Stimulated activated memory B cell treated with anti-CD40 and anti-IgM and Interleukin-4, amounts not matched to agents 10 μg/mL and 1 μg/mL and 100 μg/mL, for 72 hours (primary cell): ENCODE data around the gene PLA2G4C.

Experiments used
- ATAC-seq: fragments of 150-1000 bp; cut with Tn5 transposase; 2 replicates; pipeline ENCODE4 v1.10.0; 2021
- H3K27ac Mint-ChIP-seq: one replicate; pipeline ENCODE4 v1.8.0; 2022; ENCODE audit warnings: mild to moderate bottlenecking, mixed read lengths
- H3K27me3 Mint-ChIP-seq: one replicate; pipeline ENCODE4 v1.8.0; 2022; ENCODE audit warnings: mixed read lengths
- H3K36me3 Mint-ChIP-seq: one replicate; pipeline ENCODE4 v1.8.0; 2022; ENCODE audit warnings: mixed read lengths
- H3K4me1 Mint-ChIP-seq: one replicate; pipeline ENCODE4 v1.8.0; 2022; ENCODE audit warnings: mixed read lengths
- H3K4me3 Mint-ChIP-seq: one replicate; pipeline ENCODE4 v1.8.0; 2022; ENCODE audit warnings: mild to moderate bottlenecking, moderate library complexity, mixed read lengths
- H3K9me3 Mint-ChIP-seq: one replicate; pipeline ENCODE4 v1.8.0; 2022; ENCODE audit warnings: mixed read lengths

The PLA2G4C gene

DNA sequence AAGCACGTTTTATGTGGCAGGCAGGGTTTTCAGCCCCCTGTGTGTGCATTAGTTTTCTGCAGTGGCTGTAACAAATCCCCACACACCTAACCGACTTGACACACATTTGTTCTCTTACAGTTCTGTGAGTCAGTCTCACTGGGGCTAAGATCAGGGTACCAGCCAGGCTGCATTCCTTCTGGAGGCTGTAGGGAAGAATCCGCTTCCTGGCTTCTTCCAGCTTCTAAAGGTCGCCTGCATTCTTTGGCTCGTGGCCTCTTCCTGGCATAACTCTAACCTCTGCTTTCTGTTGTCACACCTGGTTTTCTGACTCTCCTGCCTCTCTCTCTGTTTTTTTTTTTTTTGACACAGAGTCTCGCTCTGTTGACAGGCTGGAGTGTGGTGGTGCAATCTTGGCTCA, 109.8 kb downstream of the PLA2G4C start:
- Mint-ChIP-seq H3K4me1 (no peaks in the 10 kb centered on the region), H3K4me3 (no peak overlapping the region), H3K9me3 (peaks cover 6% of the 10 kb centered on the region), H3K36me3 (no peaks in the 10 kb centered on the region), H3K27me3 (peaks cover 33% of the 10 kb centered on the region), H3K27ac (no peak overlapping the region)
- no peak for ATAC-seq

DNA sequence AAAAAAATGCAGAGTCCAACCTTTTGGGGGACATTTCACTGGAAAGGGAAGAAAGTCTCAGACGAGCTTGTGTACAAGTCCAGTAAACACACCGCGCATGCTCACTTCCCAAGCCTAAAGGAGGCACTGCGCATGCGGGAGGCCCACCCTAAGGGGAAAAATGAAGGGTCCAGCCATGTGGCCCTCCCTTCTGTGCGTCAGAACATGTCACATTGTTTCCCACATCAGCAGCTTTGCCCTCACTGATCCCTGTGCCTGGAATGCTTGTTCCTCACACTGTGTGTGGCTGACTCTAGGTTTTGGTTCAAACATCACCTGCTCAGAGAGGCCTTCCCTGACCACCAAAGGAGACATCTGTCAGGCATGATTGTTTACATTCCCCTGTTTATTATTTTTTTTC, 111.8 kb downstream of the PLA2G4C start:
- Mint-ChIP-seq H3K27me3 (peaks cover 32% of the 10 kb centered on the region), H3K4me1 (no peaks in the 10 kb centered on the region), H3K36me3 (no peaks in the 10 kb centered on the region), H3K9me3 (peaks cover 6% of the 10 kb centered on the region), H3K4me3 (no peak overlapping the region), H3K27ac (no peak overlapping the region)
- ATAC-seq = no peak
